CD4-positive, alpha-beta T cell treated with Interleukin-6 at 100 ng/mL for 8 hours (primary cell): ENCODE results near the gene RPL7A.
A peak's percentile ranks its signal among the peaks of the same experiment; 100 is the strongest.
"Not testable (repeated sequence)": the region's sequence is repeated elsewhere in the genome, so short reads cannot be mapped to it uniquely, and the experiment has no call there.

Source experiments
- DNase-seq: peaks from one replicate; pipeline ENCODE4 v3.0.0-alpha.2; 2020; ENCODE audit warnings: mixed read lengths, low spot score

Gene RPL7A

GRCh38 chr9:133347985-133348717 is at the start of gene RPL7A, which contains the start of gene MED22:
RPL7A (plus strand) TSS chr9:133348218; CDS start chr9:133348244, 26 bp downstream.
MED22 (minus strand) TSS chr9:133348131; CDS start chr9:133346662, 1,469 bp downstream.
- DNase-seq = peak; percentile 91

- not testable (repeated sequence) for DNase-seq
Observed at GRCh38 chr9:133299996-133300395, 48.0 kb upstream of the RPL7A start.

GRCh38 chr9:133301253-133302230 is 46.5 kb upstream of the RPL7A start:
- no peak for DNase-seq

GRCh38 chr9:133303266-133304157 is 44.5 kb upstream of the RPL7A start:
- DNase-seq = no peak

- no peak for DNase-seq
Observed at GRCh38 chr9:133304158-133304470, 43.9 kb upstream of the RPL7A start.

- DNase-seq = no peak
Observed at GRCh38 chr9:133304477-133305377, 43.3 kb upstream of the RPL7A start.

- no peak for DNase-seq
Observed at GRCh38 chr9:133305731-133306130, 42.3 kb upstream of the RPL7A start.

GRCh38 chr9:133306242-133307204 is 41.5 kb upstream of the RPL7A start:
- DNase-seq = no peak

- no peak for DNase-seq
Observed at GRCh38 chr9:133307301-133307700, 40.7 kb upstream of the RPL7A start.

- no peak for DNase-seq
Observed at GRCh38 chr9:133309608-133310007, 38.4 kb upstream of the RPL7A start.

- no peak for DNase-seq
Observed at GRCh38 chr9:133315997-133316396, 32.0 kb upstream of the RPL7A start.

GRCh38 chr9:133317551-133317950 is 30.5 kb upstream of the RPL7A start:
- not testable (repeated sequence) for DNase-seq

- DNase-seq = no peak
Observed at GRCh38 chr9:133320421-133320881, 27.6 kb upstream of the RPL7A start.

GRCh38 chr9:133321411-133321935 is 26.5 kb upstream of the RPL7A start:
- no peak for DNase-seq

GRCh38 chr9:133322701-133323100 is 25.3 kb upstream of the RPL7A start:
- no peak for DNase-seq

- no peak for DNase-seq
Observed at GRCh38 chr9:133323211-133323610, 24.8 kb upstream of the RPL7A start.

- DNase-seq = no peak
Observed at GRCh38 chr9:133323991-133324703, 23.9 kb upstream of the RPL7A start.

GRCh38 chr9:133327021-133327420 is 21.0 kb upstream of the RPL7A start:
- not testable (repeated sequence) for DNase-seq
